Right atrium auricular region (tissue), 2 donors: ENCODE measurements around the gene C6orf118. TPM values are rescaled to one million over a fixed set of nuclear protein-coding genes. Genes with fewer than 3 reads are reported as not detected.

Source experiments
- DNase-seq: peaks from one replicate; pipeline ENCODE4 v3.0.0-alpha.2; 2019; ENCODE audit warnings: low spot score
- H3K27ac ChIP-seq, 2 donors: fragments of 200-600 bp; sonication (generic); 1 replicate in 1 of 2; 2 replicates in 1 of 2; pipeline ENCODE4 v1.5.1; 2016 to 2019
- H3K27me3 ChIP-seq, 2 donors: fragments of 200-600 bp; sonication (generic); one replicate each; pipeline versions ENCODE4 v1.5.1 to v1.6.0; 2017 to 2019
- H3K36me3 ChIP-seq: fragments of 200-600 bp; sonication (generic); one replicate; pipeline ENCODE4 v1.5.1; 2016
- H3K4me1 ChIP-seq, 2 donors: fragments of 200-600 bp; sonication (generic); one replicate each; pipeline versions ENCODE4 v1.5.1 to v1.6.0; 2017 to 2019
- H3K4me3 ChIP-seq, 2 donors: fragments of 200-600 bp; sonication (generic); 1 replicate in 1 of 2; 2 replicates in 1 of 2; pipeline ENCODE4 v1.5.1; 2017 to 2019; ENCODE audit warnings: mild to moderate bottlenecking in 1 of 2, moderate library complexity in 1 of 2
- H3K9me3 ChIP-seq, 2 donors: fragments of 200-600 bp; sonication (generic); one replicate each; pipeline ENCODE4 v1.5.1; 2019
- CTCF ChIP-seq, 2 donors: fragments of 200-600 bp; sonication (generic); IDR thresholded peaks; one replicate each; pipeline ENCODE4 v1.5.1; 2019; ENCODE audit warnings: antibody characterized with exemption in 2 of 2
- total RNA-seq, 2 donors: library from RNA; depleted of rRNA; stranded (reverse); fragments of >200 nt; gene quantifications; one replicate each; pipeline ENCODE4 v1.1.0, GENCODE V29; 2016

Gene C6orf118
- total RNA-seq, 2 donors from 2014 or later: not detected

- no peak for DNase-seq
- Histone ChIP-seq H3K27me3 (no peaks in the 10 kb centered on the region), H3K4me3 (no peak overlapping the region), H3K9me3 (peaks cover 6 to 20% of the 10 kb centered on the region in 2 donors), H3K36me3 (no peaks in the 10 kb centered on the region), H3K4me1 (no peaks in the 10 kb centered on the region), H3K27ac (no peak overlapping the region)
- no peak for TF ChIP-seq CTCF (IDR thresholded peaks at IDR 0.05)
Measured at GRCh38 chr6:165321150-165321549, 11.7 kb upstream of the C6orf118 start.

- H3K9me3 ChIP-seq: peaks cover 6 to 20% of the 10 kb centered on the region in 2 donors
- no peaks in the 10 kb centered on the region for H3K36me3 ChIP-seq
- no peaks in the 10 kb centered on the region for H3K4me1 ChIP-seq
- H3K27ac ChIP-seq: no peak overlapping the region
- no peak for DNase-seq
- no peak overlapping the region for H3K4me3 ChIP-seq
- no peak for TF ChIP-seq CTCF (IDR thresholded peaks at IDR 0.05)
- H3K27me3 ChIP-seq: no peaks in the 10 kb centered on the region
Measured at GRCh38 chr6:165317723-165318122, 8.3 kb upstream of the C6orf118 start.

- no peak for TF ChIP-seq CTCF (IDR thresholded peaks at IDR 0.05)
- no peaks in the 10 kb centered on the region for H3K27me3 ChIP-seq
- H3K4me1 ChIP-seq: peaks cover 0 to 4% of the 10 kb centered on the region in 2 donors
- H3K4me3 ChIP-seq: no peak overlapping the region
- no peak overlapping the region for H3K27ac ChIP-seq
- H3K36me3 ChIP-seq: no peaks in the 10 kb centered on the region
- no peaks in the 10 kb centered on the region for H3K9me3 ChIP-seq
- DNase-seq: no peak
Measured at GRCh38 chr6:165306955-165307354, 2.5 kb downstream of the C6orf118 start.

GRCh38 chr6:165301372-165302246, 7.8 kb downstream of the C6orf118 start:
- Histone ChIP-seq H3K27me3 (no peaks in the 10 kb centered on the region), H3K4me1 (no peaks in the 10 kb centered on the region), H3K36me3 (no peaks in the 10 kb centered on the region), H3K27ac (no peak overlapping the region), H3K9me3 (no peaks in the 10 kb centered on the region), H3K4me3 (no peak overlapping the region)
- TF ChIP-seq CTCF (IDR thresholded peaks at IDR 0.05): no peak
- DNase-seq: no peak

GRCh38 chr6:165300422-165300936, 8.9 kb downstream of the C6orf118 start:
- Histone ChIP-seq H3K27me3 (no peaks in the 10 kb centered on the region), H3K36me3 (no peaks in the 10 kb centered on the region), H3K4me1 (no peaks in the 10 kb centered on the region), H3K27ac (no peak overlapping the region), H3K4me3 (no peak overlapping the region), H3K9me3 (no peaks in the 10 kb centered on the region)
- no peak for DNase-seq
- no peak for TF ChIP-seq CTCF (IDR thresholded peaks at IDR 0.05)
